GM21576 (cell line): Measurements from ENCODE around the gene ZNF275.
A peak's percentile ranks its signal among the peaks of the same experiment; 100 is the strongest.
"Not testable (repeated sequence)": the region's sequence is repeated elsewhere in the genome, so short reads cannot be mapped to it uniquely, and the experiment has no call there.

ENCODE experiments used
- ATAC-seq: cut with Tn5 transposase; IDR thresholded peaks from one replicate; pipeline ENCODE4 v1.9.1; 2021; ENCODE audit warnings: mild to moderate bottlenecking, moderate library complexity; ENCODE audit not compliant: unreplicated experiment

Gene ZNF275

GRCh38 chrX:153386097-153386496, 52.1 kb downstream of the ZNF275 start:
- no peak for ATAC-seq

GRCh38 chrX:153387345-153387744, 53.4 kb downstream of the ZNF275 start:
- no peak for ATAC-seq

GRCh38 chrX:153387987-153388721, 54.2 kb downstream of the ZNF275 start:
- ATAC-seq: no peak

GRCh38 chrX:153388722-153389459, 54.9 kb downstream of the ZNF275 start:
- no peak for ATAC-seq

- ATAC-seq: not testable (repeated sequence)
Measured at GRCh38 chrX:153389460-153389768, 55.5 kb downstream of the ZNF275 start.

GRCh38 chrX:153392642-153393321, 58.8 kb downstream of the ZNF275 start:
- ATAC-seq: no peak

GRCh38 chrX:153394612-153395011, 60.7 kb downstream of the ZNF275 start:
- ATAC-seq: no peak

- no peak for ATAC-seq
Measured at GRCh38 chrX:153395613-153396319, 61.8 kb downstream of the ZNF275 start.

- ATAC-seq: no peak
Measured at GRCh38 chrX:153396320-153397195, 62.6 kb downstream of the ZNF275 start.

- ATAC-seq: no peak
Measured at GRCh38 chrX:153397256-153397960, 63.5 kb downstream of the ZNF275 start.

- ATAC-seq: no peak
Measured at GRCh38 chrX:153398275-153398960, 64.5 kb downstream of the ZNF275 start.

- peak; percentile 62 for ATAC-seq
Measured at GRCh38 chrX:153400146-153401132, 66.5 kb downstream of the ZNF275 start.

GRCh38 chrX:153401133-153401764, 67.3 kb downstream of the ZNF275 start, which contains the start of gene PNMA6E:
TSS of gene PNMA6E (minus strand) at chrX:153401350. CDS start at chrX:153398849, 2,501 bp downstream.
- ATAC-seq: no peak
